GM23338 (cell line): ENCODE data around the gene MACF1. TPM values are rescaled to one million over a fixed set of nuclear protein-coding genes. Genes with fewer than 3 reads are reported as not detected.

ENCODE experiments used
- ATAC-seq: fragments of 200-7000 bp; cut with Tn5 transposase; 3 replicates; pipeline ENCODE4 v1.9.1; 2020
- DNase-seq: peaks from one replicate; pipeline ENCODE4 v3.0.0-alpha.2; 2015; ENCODE audit warnings: low spot score
- H2AFZ ChIP-seq: fragments of 200-600 bp; sonication (generic); 2 replicates; pipeline ENCODE4 v1.8.0; 2016; ENCODE audit warnings: antibody characterized with exemption, mild to moderate bottlenecking, moderate library complexity
- H3F3A ChIP-seq: fragments of 200-600 bp; sonication (generic); replicated peaks from 2 replicates; pipeline ENCODE4 v1.8.0; 2017; ENCODE audit warnings: antibody characterized with exemption, mixed run types, low read depth
- H3K27ac ChIP-seq: fragments of 200-600 bp; sonication (generic); 2 replicates; pipeline ENCODE4 v1.6.1; 2016; ENCODE audit warnings: low read depth
- H3K27me3 ChIP-seq: fragments of 200-600 bp; sonication (generic); 2 replicates; pipeline ENCODE4 v1.8.0; 2016; ENCODE audit warnings: mild to moderate bottlenecking, mixed run types, moderate library complexity; ENCODE audit not compliant: insufficient read depth
- H3K36me3 ChIP-seq: fragments of 200-600 bp; sonication (generic); 2 replicates; pipeline ENCODE4 v1.8.0; 2016; ENCODE audit warnings: mild to moderate bottlenecking; ENCODE audit not compliant: insufficient read depth
- H3K4me1 ChIP-seq: fragments of 200-600 bp; sonication (generic); 2 replicates; pipeline ENCODE4 v1.8.0; 2016; ENCODE audit warnings: mild to moderate bottlenecking, moderate library complexity; ENCODE audit not compliant: insufficient read depth
- H3K4me2 ChIP-seq: fragments of 200-600 bp; sonication (generic); 2 replicates; pipeline ENCODE4 v1.7.1; 2017; ENCODE audit warnings: mixed run types
- H3K4me3 ChIP-seq: fragments of 200-600 bp; sonication (generic); 2 replicates; pipeline ENCODE4 v1.6.1; 2016; ENCODE audit warnings: mixed run types
- H3K79me2 ChIP-seq: fragments of 200-600 bp; sonication (generic); replicated peaks from 2 replicates; pipeline ENCODE4 v1.8.0; 2017; ENCODE audit warnings: mild to moderate bottlenecking; ENCODE audit not compliant: insufficient read depth
- H3K9me2 ChIP-seq: fragments of 200-600 bp; sonication (generic); 2 replicates; pipeline ENCODE4 v1.8.0; 2017; ENCODE audit not compliant: insufficient read depth
- H4K20me1 ChIP-seq: fragments of 200-600 bp; sonication (generic); replicated peaks from 2 replicates; pipeline ENCODE4 v1.8.0; 2017; ENCODE audit warnings: mild to moderate bottlenecking; ENCODE audit not compliant: insufficient read depth
- H3K27ac Mint-ChIP-seq: 2 replicates; pipeline ENCODE4 v1.8.0; 2020; ENCODE audit warnings: inconsistent platforms, mild to moderate bottlenecking, moderate library complexity, mixed read lengths
- H3K27me3 Mint-ChIP-seq: 3 replicates; pipeline ENCODE4 v1.8.0; 2022; ENCODE audit warnings: low read depth, mild to moderate bottlenecking, moderate library complexity, mixed read lengths, inconsistent platforms; ENCODE audit not compliant: insufficient read depth, poor library complexity
- H3K36me3 Mint-ChIP-seq: 3 replicates; pipeline ENCODE4 v1.8.0; 2021; ENCODE audit warnings: low read depth, mild to moderate bottlenecking, inconsistent platforms, moderate library complexity, mixed read lengths
- H3K4me1 Mint-ChIP-seq: 3 replicates; pipeline ENCODE4 v1.8.0; 2020; ENCODE audit warnings: mild to moderate bottlenecking, inconsistent platforms, mixed read lengths
- H3K4me3 Mint-ChIP-seq: 3 replicates; pipeline ENCODE4 v1.8.0; 2021; ENCODE audit warnings: moderate library complexity, mild to moderate bottlenecking, inconsistent platforms, mixed read lengths
- H3K9me3 Mint-ChIP-seq: 3 replicates; pipeline ENCODE4 v1.8.0; 2020; ENCODE audit warnings: moderate library complexity, mild to moderate bottlenecking, inconsistent platforms, mixed read lengths
- CREB1 ChIP-seq: fragments of 250-450 bp; sonication (Bioruptor Pico); IDR thresholded peaks from 2 replicates; pipeline ENCODE4 v1.5.0; 2020; ENCODE audit warnings: low read depth, mild to moderate bottlenecking, moderate library complexity
- CTCF ChIP-seq, 2 experiments: fragments of 200-600 bp in 1 of 2; sonication (generic) in 1 of 2; conservative IDR thresholded peaks; 2 replicates each; pipeline versions ENCODE4 v1.5.1 to v1.6.1; 2016 to 2017; ENCODE audit warnings: antibody characterized with exemption in 2 of 2, low read depth in 2 of 2, mild to moderate bottlenecking in 2 of 2, moderate library complexity in 1 of 2
- ETS1 ChIP-seq: IDR thresholded peaks from 2 replicates; pipeline ENCODE4 v1.6.1; 2016; ENCODE audit warnings: antibody characterized with exemption
- EZH2 ChIP-seq: fragments of 200-600 bp; sonication (generic); IDR thresholded peaks from one replicate; pipeline ENCODE4 v1.8.0; 2017; ENCODE audit warnings: antibody characterized with exemption, mild to moderate bottlenecking, low read depth; ENCODE audit not compliant: unreplicated experiment
- EZH2phosphoT487 ChIP-seq: fragments of 200-600 bp; sonication (generic); IDR thresholded peaks from one replicate; pipeline ENCODE4 v1.8.1; 2018; ENCODE audit warnings: antibody characterized with exemption; ENCODE audit not compliant: unreplicated experiment
- JUNB ChIP-seq: IDR thresholded peaks from one replicate; pipeline ENCODE4 v1.6.1; 2016; ENCODE audit warnings: antibody characterized with exemption; ENCODE audit not compliant: unreplicated experiment
- NANOG ChIP-seq: IDR thresholded peaks from 2 replicates; pipeline ENCODE4 v1.6.1; 2016; ENCODE audit warnings: antibody characterized with exemption, borderline replicate concordance
- POLR2AphosphoS5 ChIP-seq: IDR thresholded peaks from 2 replicates; pipeline ENCODE4 v1.6.1; 2016; ENCODE audit warnings: antibody characterized with exemption, low read depth
- STAT1 ChIP-seq: IDR thresholded peaks from one replicate; pipeline ENCODE4 v1.6.1; 2016; ENCODE audit warnings: antibody characterized with exemption; ENCODE audit not compliant: unreplicated experiment
- ZNF114 ChIP-seq: fragments of 250-450 bp; sonication (Bioruptor Pico); IDR thresholded peaks from 2 replicates; pipeline ENCODE4 v1.5.0; 2020; ENCODE audit warnings: mild to moderate bottlenecking, moderate library complexity
- ZNF331 ChIP-seq: fragments of 250-450 bp; sonication (Bioruptor Pico); IDR thresholded peaks from 2 replicates; pipeline ENCODE4 v1.5.0; 2020; ENCODE audit warnings: low read depth, mild to moderate bottlenecking, moderate library complexity
- ZNF462 ChIP-seq: fragments of 250-450 bp; sonication (Bioruptor Pico); IDR thresholded peaks from 2 replicates; pipeline ENCODE4 v1.5.0; 2020; ENCODE audit warnings: mild to moderate bottlenecking, moderate library complexity
- polyA plus RNA-seq: library from polyadenylated mRNA; unstranded; fragments of >200 nt; fragmentation: Nextera tagmentation; extraction: Ambion mirVana; gene quantifications from 2 replicates; pipeline ENCODE4 v1.2.1, GENCODE V29; 2016
- total RNA-seq: library from RNA; depleted of rRNA; stranded (reverse); fragments of >200 nt; shearing (Covaris generic); gene quantifications from 2 replicates; pipeline ENCODE4 v1.2.3, GENCODE V29; 2014
- TF ChIP-seq, protein P1 (sequence below): IDR thresholded peaks from one replicate; pipeline ENCODE4 v1.6.1; 2018; ENCODE audit warnings: antibody characterized with exemption; ENCODE audit not compliant: unreplicated experiment

MACF1 gene
- total and polyA plus RNA-seq, 2 experiments from 2014 or later = 104 to 399 TPM

GRCh38 chr1:39481289-39481688, 276.8 kb downstream of the MACF1 start:
- no peaks in the 10 kb centered on the region for H3K4me1 Mint-ChIP-seq
- peaks cover 12% of the 10 kb centered on the region for H3K27me3 Mint-ChIP-seq
- H3K36me3 Mint-ChIP-seq = peaks cover 54% of the 10 kb centered on the region
- peaks cover 12% of the 10 kb centered on the region for H4K20me1 ChIP-seq
- no peak overlapping the region for H3K27ac ChIP-seq
- TF ChIP-seq ZNF114 (CRISPR knock-in tag) = no peak
- TF ChIP-seq STAT1 = no peak
- no peak for TF ChIP-seq ZNF331 (CRISPR knock-in tag)
- no peak for TF ChIP-seq ETS1
- no peak for TF ChIP-seq EZH2phosphoT487
- no peak for TF ChIP-seq JUNB
- TF ChIP-seq NANOG = no peak
- no peak for TF ChIP-seq CTCF (conservative IDR thresholded peaks at IDR 0.05; ENCODE audit: low read depth in 2 of 2)
- TF ChIP-seq ZNF462 = no peak
- no peak for TF ChIP-seq POLR2AphosphoS5
- no peak for TF ChIP-seq CREB1 (CRISPR knock-in tag)
- TF ChIP-seq, protein P1, sequence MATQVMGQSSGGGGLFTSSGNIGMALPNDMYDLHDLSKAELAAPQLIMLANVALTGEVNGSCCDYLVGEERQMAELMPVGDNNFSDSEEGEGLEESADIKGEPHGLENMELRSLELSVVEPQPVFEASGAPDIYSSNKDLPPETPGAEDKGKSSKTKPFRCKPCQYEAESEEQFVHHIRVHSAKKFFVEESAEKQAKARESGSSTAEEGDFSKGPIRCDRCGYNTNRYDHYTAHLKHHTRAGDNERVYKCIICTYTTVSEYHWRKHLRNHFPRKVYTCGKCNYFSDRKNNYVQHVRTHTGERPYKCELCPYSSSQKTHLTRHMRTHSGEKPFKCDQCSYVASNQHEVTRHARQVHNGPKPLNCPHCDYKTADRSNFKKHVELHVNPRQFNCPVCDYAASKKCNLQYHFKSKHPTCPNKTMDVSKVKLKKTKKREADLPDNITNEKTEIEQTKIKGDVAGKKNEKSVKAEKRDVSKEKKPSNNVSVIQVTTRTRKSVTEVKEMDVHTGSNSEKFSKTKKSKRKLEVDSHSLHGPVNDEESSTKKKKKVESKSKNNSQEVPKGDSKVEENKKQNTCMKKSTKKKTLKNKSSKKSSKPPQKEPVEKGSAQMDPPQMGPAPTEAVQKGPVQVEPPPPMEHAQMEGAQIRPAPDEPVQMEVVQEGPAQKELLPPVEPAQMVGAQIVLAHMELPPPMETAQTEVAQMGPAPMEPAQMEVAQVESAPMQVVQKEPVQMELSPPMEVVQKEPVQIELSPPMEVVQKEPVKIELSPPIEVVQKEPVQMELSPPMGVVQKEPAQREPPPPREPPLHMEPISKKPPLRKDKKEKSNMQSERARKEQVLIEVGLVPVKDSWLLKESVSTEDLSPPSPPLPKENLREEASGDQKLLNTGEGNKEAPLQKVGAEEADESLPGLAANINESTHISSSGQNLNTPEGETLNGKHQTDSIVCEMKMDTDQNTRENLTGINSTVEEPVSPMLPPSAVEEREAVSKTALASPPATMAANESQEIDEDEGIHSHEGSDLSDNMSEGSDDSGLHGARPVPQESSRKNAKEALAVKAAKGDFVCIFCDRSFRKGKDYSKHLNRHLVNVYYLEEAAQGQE = no peak
- no peak for TF ChIP-seq EZH2
- no peak overlapping the region for H3K4me2 ChIP-seq
- H2AFZ ChIP-seq = no peak overlapping the region
- ATAC-seq (no peak), DNase-seq (no peak)
- H3K4me3 Mint-ChIP-seq = no peak overlapping the region
- no peaks in the 10 kb centered on the region for H3K9me2 ChIP-seq
- H3K4me1 ChIP-seq = no peaks in the 10 kb centered on the region
- H3K4me3 ChIP-seq = no peak overlapping the region
- H3K36me3 ChIP-seq = peaks cover 40% of the 10 kb centered on the region
- H3F3A ChIP-seq = peaks cover 8% of the 10 kb centered on the region; the same call in 1 of the 2 replicates
- no peaks in the 10 kb centered on the region for H3K9me3 Mint-ChIP-seq
- H3K27ac Mint-ChIP-seq = no peak overlapping the region
- no peaks in the 10 kb centered on the region for H3K79me2 ChIP-seq
- no peaks in the 10 kb centered on the region for H3K27me3 ChIP-seq
